ENCODE measurements around the gene CHL1. TPM values are rescaled to one million over a fixed set of nuclear protein-coding genes. Genes with fewer than 3 reads are reported as not detected.

Gene CHL1
- total RNA-seq, 1 donor from 2014 or later = 7.4 TPM

DNA sequence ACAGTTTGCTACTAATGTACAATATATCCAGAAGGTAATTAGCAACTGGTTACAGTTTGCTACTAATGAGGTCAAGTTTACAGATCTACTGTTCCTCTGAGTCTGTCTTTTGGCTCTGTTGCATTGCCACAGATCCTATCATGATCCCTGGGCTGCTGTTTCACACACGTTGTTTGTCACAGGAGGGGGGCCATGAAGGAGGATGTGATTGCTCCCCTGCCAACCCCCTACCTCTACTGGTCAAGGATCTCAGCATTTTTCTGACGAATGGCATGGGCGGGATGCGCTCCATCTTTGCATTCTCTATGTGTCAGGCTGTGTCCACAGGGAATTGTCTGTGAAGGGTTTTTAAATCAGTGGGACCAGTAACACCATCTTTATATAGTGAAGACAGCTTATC is 91.9 kb downstream of the CHL1 start:
- DNase-seq (no peak), ATAC-seq (ENCODE audit: low read depth) (no peak)
- Mint-ChIP-seq H3K4me1 (peaks cover 33% of the 10 kb centered on the region), H3K36me3 (ENCODE audit: low read depth) (peaks cover under 1% of the 10 kb centered on the region), H3K27ac (no peak overlapping the region), H3K27me3 (no peaks in the 10 kb centered on the region), H3K9me3 (peaks cover 2% of the 10 kb centered on the region), H3K4me3 (no peak overlapping the region)
- TF ChIP-seq, protein P1, sequence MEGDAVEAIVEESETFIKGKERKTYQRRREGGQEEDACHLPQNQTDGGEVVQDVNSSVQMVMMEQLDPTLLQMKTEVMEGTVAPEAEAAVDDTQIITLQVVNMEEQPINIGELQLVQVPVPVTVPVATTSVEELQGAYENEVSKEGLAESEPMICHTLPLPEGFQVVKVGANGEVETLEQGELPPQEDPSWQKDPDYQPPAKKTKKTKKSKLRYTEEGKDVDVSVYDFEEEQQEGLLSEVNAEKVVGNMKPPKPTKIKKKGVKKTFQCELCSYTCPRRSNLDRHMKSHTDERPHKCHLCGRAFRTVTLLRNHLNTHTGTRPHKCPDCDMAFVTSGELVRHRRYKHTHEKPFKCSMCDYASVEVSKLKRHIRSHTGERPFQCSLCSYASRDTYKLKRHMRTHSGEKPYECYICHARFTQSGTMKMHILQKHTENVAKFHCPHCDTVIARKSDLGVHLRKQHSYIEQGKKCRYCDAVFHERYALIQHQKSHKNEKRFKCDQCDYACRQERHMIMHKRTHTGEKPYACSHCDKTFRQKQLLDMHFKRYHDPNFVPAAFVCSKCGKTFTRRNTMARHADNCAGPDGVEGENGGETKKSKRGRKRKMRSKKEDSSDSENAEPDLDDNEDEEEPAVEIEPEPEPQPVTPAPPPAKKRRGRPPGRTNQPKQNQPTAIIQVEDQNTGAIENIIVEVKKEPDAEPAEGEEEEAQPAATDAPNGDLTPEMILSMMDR (IDR thresholded peaks at IDR 0.05) = no peak
- ChIA-PET POLR2A (interaction anchor here (3.1 kb wide), 1 partner anchor 10 kb away, joined by 21 read pairs; no protein-coding TSS in a partner anchor), CTCF (no interaction called here)
- intact Hi-C loops (cut with micrococcal nuclease) = no loop called here

GRCh38 chr3:291028-291427 is 94.5 kb downstream of the CHL1 start:
- H3K9me3 Mint-ChIP-seq = peaks cover 3% of the 10 kb centered on the region
- ChIA-PET CTCF (interaction anchor here (1.0 kb wide), 1 partner anchor 63 kb away, joined by 5 read pairs; no protein-coding TSS in a partner anchor), POLR2A (interaction anchor here (1.4 to 3.1 kb wide), 2 partner anchors 13 to 17 kb away, joined by 4 to 21 read pairs; no protein-coding TSS in a partner anchor)
- H3K4me1 Mint-ChIP-seq = peaks cover 35% of the 10 kb centered on the region
- DNase-seq = no peak
- no peaks in the 10 kb centered on the region for H3K27me3 Mint-ChIP-seq
- TF ChIP-seq, protein P1 (IDR thresholded peaks at IDR 0.05) = no peak
- H3K27ac Mint-ChIP-seq = peak overlapping the region; percentile 73
- intact Hi-C loops (cut with micrococcal nuclease) = loop anchor here (2.0 to 5.0 kb wide), 2 partner anchors 78 to 94 kb away; partner anchors contain the start of gene CHL1
- peaks cover 3% of the 10 kb centered on the region for H3K36me3 Mint-ChIP-seq (ENCODE audit: low read depth)
- no peak overlapping the region for H3K4me3 Mint-ChIP-seq
- ATAC-seq (ENCODE audit: low read depth) = no peak

DNA sequence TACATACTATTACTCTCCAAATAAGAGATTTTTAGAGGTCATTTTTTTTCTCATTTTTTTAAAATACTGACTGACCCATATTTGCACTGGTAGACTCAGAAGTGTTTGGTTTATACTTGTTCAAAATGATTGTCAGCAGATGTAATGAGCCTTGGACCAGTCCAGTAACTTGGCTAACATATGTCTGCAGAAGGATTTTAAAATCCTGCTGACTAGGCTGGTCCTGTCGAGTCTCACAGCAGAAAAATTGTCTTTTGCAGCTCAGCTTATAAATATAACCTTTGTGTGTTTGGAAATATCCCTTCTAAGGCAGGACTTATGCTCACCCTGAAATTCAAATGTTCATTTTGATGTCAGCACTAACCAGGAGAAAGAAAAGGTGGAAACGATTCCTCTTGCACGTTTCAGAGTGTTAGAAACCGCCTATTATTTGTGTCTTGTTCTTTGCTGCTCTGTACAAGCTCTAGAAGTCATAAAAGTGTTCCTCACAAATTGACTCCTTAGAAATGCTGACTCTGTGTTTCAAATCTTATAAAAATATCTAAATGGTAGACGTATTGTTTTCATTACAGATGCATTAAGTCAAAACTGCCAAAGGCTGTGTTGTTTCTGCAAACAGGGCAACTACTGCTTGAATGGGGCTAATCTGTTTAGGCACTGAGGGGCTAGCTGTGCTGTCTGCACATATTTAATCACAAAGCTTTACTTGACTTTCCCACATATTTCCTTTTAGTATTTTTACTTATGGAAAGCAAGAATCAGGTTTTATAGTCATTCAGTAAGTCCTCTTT is 95.3 kb downstream of the CHL1 start:
- ChIA-PET POLR2A (interaction anchor here (0.6 kb wide), 1 partner anchor 49 kb away, joined by 3 read pairs; no protein-coding TSS in a partner anchor), CTCF (interaction anchor here (1.0 kb wide), 1 partner anchor 62 kb away, joined by 5 read pairs; no protein-coding TSS in a partner anchor)
- H3K4me3 Mint-ChIP-seq = no peak overlapping the region
- peaks cover 3% of the 10 kb centered on the region for H3K36me3 Mint-ChIP-seq (ENCODE audit: low read depth)
- ATAC-seq (ENCODE audit: low read depth) = no peak
- DNase-seq = no peak
- intact Hi-C loops (cut with micrococcal nuclease) = loop anchor here (2.0 to 5.0 kb wide), 2 partner anchors 79 to 95 kb away; partner anchors contain the start of gene CHL1
- TF ChIP-seq, protein P1 (IDR thresholded peaks at IDR 0.05) = no peak
- H3K4me1 Mint-ChIP-seq = peaks cover 37% of the 10 kb centered on the region
- H3K27ac Mint-ChIP-seq = no peak overlapping the region
- no peaks in the 10 kb centered on the region for H3K27me3 Mint-ChIP-seq
- peaks cover 3% of the 10 kb centered on the region for H3K9me3 Mint-ChIP-seq

DNA sequence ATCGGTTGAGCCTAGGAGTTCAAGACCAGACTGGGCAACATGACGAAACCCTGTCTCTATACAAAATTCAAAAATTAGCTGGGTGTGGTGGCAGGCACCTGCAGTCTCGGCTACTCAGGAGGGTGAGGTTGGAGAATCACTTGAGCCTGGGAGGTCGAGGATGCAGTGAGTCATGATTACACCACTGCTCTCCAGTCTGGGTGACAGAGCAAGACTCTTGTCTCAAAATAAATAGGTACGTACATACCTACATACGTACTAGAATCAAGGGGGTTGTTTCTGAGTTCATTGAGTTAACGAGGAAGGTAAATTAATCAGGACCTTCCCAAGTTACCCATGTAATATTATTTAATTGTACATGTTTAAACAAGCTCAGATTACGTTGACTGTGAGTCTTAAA is 97.5 kb downstream of the CHL1 start:
- ChIA-PET POLR2A (no interaction called here), CTCF (no interaction called here)
- Mint-ChIP-seq H3K4me3 (no peak overlapping the region), H3K4me1 (peaks cover 51% of the 10 kb centered on the region), H3K9me3 (peaks cover 3% of the 10 kb centered on the region), H3K36me3 (ENCODE audit: low read depth) (peaks cover 3% of the 10 kb centered on the region), H3K27me3 (no peaks in the 10 kb centered on the region), H3K27ac (no peak overlapping the region)
- intact Hi-C loops (cut with micrococcal nuclease) = loop anchor here (5.0 kb wide), 1 partner anchor 97 kb away; the partner anchor contains the start of gene CHL1
- TF ChIP-seq, protein P1 (IDR thresholded peaks at IDR 0.05) = no peak
- DNase-seq (no peak), ATAC-seq (ENCODE audit: low read depth) (no peak)

DNA sequence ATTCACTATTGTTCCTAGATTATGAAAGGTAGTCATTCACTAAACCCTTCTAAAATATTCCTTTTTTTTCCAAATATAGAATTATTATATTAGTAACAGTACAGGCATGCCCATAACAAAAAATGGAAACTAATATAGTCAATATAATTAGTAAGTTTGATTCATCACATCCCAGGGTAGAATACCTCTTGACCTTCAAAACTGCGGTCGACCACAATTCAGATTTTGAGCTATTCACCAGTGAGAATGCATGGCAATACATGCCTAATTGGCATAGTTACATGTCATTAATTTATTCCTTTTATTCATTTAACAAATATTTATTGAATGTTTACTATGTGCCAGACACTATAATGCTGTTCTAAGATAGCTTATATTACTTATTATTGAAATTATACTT is 98.0 kb downstream of the CHL1 start:
- intact Hi-C loops (cut with micrococcal nuclease) = loop anchor here (5.0 kb wide), 1 partner anchor 97 kb away; the partner anchor contains the start of gene CHL1

More for the DNA sequence above, 98.0 kb downstream of the CHL1 start:
- H3K9me3 Mint-ChIP-seq = peaks cover 3% of the 10 kb centered on the region
- ChIA-PET POLR2A (no interaction called here), CTCF (no interaction called here)
- DNase-seq (no peak), ATAC-seq (ENCODE audit: low read depth) (no peak)
- TF ChIP-seq, protein P1 (IDR thresholded peaks at IDR 0.05) = no peak
- H3K4me1 Mint-ChIP-seq = peaks cover 50% of the 10 kb centered on the region
- H3K36me3 Mint-ChIP-seq (ENCODE audit: low read depth) = peaks cover 3% of the 10 kb centered on the region
- H3K27me3 Mint-ChIP-seq = no peaks in the 10 kb centered on the region
- no peak overlapping the region for H3K4me3 Mint-ChIP-seq
- no peak overlapping the region for H3K27ac Mint-ChIP-seq

Measured in activated B cell treated with CpG ODN at 0.5 μM for 24 hours (primary cell).